HG03521 (cell line): Measurements from ENCODE around the gene AGAP1.

Source experiments
- ATAC-seq: cut with Tn5 transposase; IDR thresholded peaks from one replicate; pipeline ENCODE4 v1.9.1; 2021; ENCODE audit warnings: mild to moderate bottlenecking, moderate library complexity; ENCODE audit not compliant: unreplicated experiment

The AGAP1 gene

GRCh38 chr2:235566415-235566814 lies 72.6 kb downstream of the AGAP1 start:
- no peak for ATAC-seq

GRCh38 chr2:235566931-235567495 lies 73.2 kb downstream of the AGAP1 start:
- ATAC-seq: no peak

GRCh38 chr2:235567842-235568241 lies 74.0 kb downstream of the AGAP1 start:
- no peak for ATAC-seq

- no peak for ATAC-seq
Measured at GRCh38 chr2:235568431-235568830, 74.6 kb downstream of the AGAP1 start.

- no peak for ATAC-seq
Measured at GRCh38 chr2:235569837-235570236, 76.0 kb downstream of the AGAP1 start.

- no peak for ATAC-seq
Measured at GRCh38 chr2:235570256-235570655, 76.4 kb downstream of the AGAP1 start.

- ATAC-seq: no peak
Measured at GRCh38 chr2:235570966-235571692, 77.3 kb downstream of the AGAP1 start.

GRCh38 chr2:235572592-235572991 lies 78.7 kb downstream of the AGAP1 start:
- ATAC-seq: no peak

GRCh38 chr2:235573331-235574221 lies 79.7 kb downstream of the AGAP1 start:
- ATAC-seq: no peak

GRCh38 chr2:235575431-235575830 lies 81.6 kb downstream of the AGAP1 start:
- ATAC-seq: no peak

- no peak for ATAC-seq
Measured at GRCh38 chr2:235575904-235576303, 82.1 kb downstream of the AGAP1 start.

- no peak for ATAC-seq
Measured at GRCh38 chr2:235576337-235576910, 82.6 kb downstream of the AGAP1 start.

- no peak for ATAC-seq
Measured at GRCh38 chr2:235577404-235578330, 83.8 kb downstream of the AGAP1 start.

- no peak for ATAC-seq
Measured at GRCh38 chr2:235579128-235579527, 85.3 kb downstream of the AGAP1 start.

GRCh38 chr2:235580426-235581157 lies 86.7 kb downstream of the AGAP1 start:
- ATAC-seq: no peak

- ATAC-seq: no peak
Measured at GRCh38 chr2:235582081-235582686, 88.3 kb downstream of the AGAP1 start.

- ATAC-seq: no peak
Measured at GRCh38 chr2:235582729-235583128, 88.9 kb downstream of the AGAP1 start.

GRCh38 chr2:235583144-235583543 lies 89.3 kb downstream of the AGAP1 start:
- ATAC-seq: no peak

GRCh38 chr2:235583925-235584637 lies 90.2 kb downstream of the AGAP1 start:
- no peak for ATAC-seq
